Psoas muscle (tissue), 8 donors: Measurements from ENCODE around the gene ARID3C. TPM values are rescaled to one million over a fixed set of nuclear protein-coding genes. Genes with fewer than 3 reads are reported as not detected.

Source experiments
- ATAC-seq, 4 donors: fragments of 200-7000 bp; cut with Tn5 transposase; one replicate each; pipeline ENCODE4 v1.9.1; 2020; ENCODE audit warnings: moderate library complexity in 3 of 4, mild to moderate bottlenecking in 2 of 4
- DNase-seq, 2 donors: peaks; one replicate each; pipeline ENCODE4 v3.0.0-alpha.2; 2020
- H3K27ac ChIP-seq: fragments of 200-600 bp; one replicate; pipeline ENCODE4 v1.8.0; 2022
- H3K27me3 ChIP-seq, 3 donors: fragments of 200-600 bp in 1 of 3; one replicate each; pipeline versions ENCODE4 v1.6.1 to v1.8.0; 2013 to 2022; ENCODE audit warnings: low read length in 2 of 3, mild to moderate bottlenecking in 2 of 3, moderate library complexity in 1 of 3; ENCODE audit not compliant: insufficient read depth in 3 of 3
- H3K36me3 ChIP-seq, 2 donors: fragments of 200-600 bp in 1 of 2; one replicate each; pipeline versions ENCODE4 v1.6.1 to v1.8.0; 2013 to 2022; ENCODE audit warnings: low read depth in 1 of 2, mild to moderate bottlenecking in 1 of 2, moderate library complexity in 1 of 2; ENCODE audit not compliant: insufficient read depth in 1 of 2
- H3K4me1 ChIP-seq: fragments of 200-600 bp; one replicate; pipeline ENCODE4 v1.8.0; 2022
- H3K4me3 ChIP-seq: fragments of 200-600 bp; one replicate; pipeline ENCODE4 v1.8.0; 2022; ENCODE audit warnings: mild to moderate bottlenecking
- H3K9me3 ChIP-seq: fragments of 200-600 bp; one replicate; pipeline ENCODE4 v1.8.0; 2022
- WGBS, 3 donors: extraction: QIAGEN DNeasy Blood & Tissue Kit; methylation state at CpG; one replicate each; pipeline versions ENCODE4 v1.1.6 to v1.1.7; 2013; 5-methylcytosine and 5-hydroxymethylcytosine counted together
- intact Hi-C, 2 donors: fragments of 100-400 bp; cut with DNase I; formaldehyde crosslinking; loops; one replicate each; pipeline versions ENCODE4 v1.11.0 to v1.14.2; 2022
- polyA plus RNA-seq, 3 donors: library from polyadenylated mRNA; stranded (reverse); fragments of 200-250 nt; gene quantifications; one replicate each; pipeline ENCODE4 v1.2.3, GENCODE V29; 2013
- total RNA-seq, 4 donors: library from RNA; stranded (reverse); fragmentation: NEBNext Ultra II Directional in 2 of 4; extraction: Animal tissue kit (Norgen Biotek cat#: 25700) in 2 of 4; gene quantifications; one replicate each; pipeline versions ENCODE4 v1.2.1 to v1.2.4, GENCODE V29; 2021 to 2023
- TF ChIP-seq, protein P1 (sequence below): fragments of 200-600 bp; IDR thresholded peaks from one replicate; pipeline ENCODE4 v1.8.0; 2022; ENCODE audit warnings: antibody characterized with exemption
- donor health status: healthy with polysubstance abuse.
- donor health status: DM: no; HTN: no; CAD: no; lungs with moderate emphysema.
- donor health status: Bipolar disorder and iron deficiency.
- donor health status: healthy.
- donor health status: DM: yes; HTN: yes; CAD: no.
- donor health status: DM: no; HTN: no; CAD: no.
- donor health status: DM: no; HTN: no; CAD: no.
- donor health status: DM: yes; HTN: yes; CAD: no.

The ARID3C gene
- total and polyA plus RNA-seq, 7 donors = 0.16 TPM; not detected in 6

DNA sequence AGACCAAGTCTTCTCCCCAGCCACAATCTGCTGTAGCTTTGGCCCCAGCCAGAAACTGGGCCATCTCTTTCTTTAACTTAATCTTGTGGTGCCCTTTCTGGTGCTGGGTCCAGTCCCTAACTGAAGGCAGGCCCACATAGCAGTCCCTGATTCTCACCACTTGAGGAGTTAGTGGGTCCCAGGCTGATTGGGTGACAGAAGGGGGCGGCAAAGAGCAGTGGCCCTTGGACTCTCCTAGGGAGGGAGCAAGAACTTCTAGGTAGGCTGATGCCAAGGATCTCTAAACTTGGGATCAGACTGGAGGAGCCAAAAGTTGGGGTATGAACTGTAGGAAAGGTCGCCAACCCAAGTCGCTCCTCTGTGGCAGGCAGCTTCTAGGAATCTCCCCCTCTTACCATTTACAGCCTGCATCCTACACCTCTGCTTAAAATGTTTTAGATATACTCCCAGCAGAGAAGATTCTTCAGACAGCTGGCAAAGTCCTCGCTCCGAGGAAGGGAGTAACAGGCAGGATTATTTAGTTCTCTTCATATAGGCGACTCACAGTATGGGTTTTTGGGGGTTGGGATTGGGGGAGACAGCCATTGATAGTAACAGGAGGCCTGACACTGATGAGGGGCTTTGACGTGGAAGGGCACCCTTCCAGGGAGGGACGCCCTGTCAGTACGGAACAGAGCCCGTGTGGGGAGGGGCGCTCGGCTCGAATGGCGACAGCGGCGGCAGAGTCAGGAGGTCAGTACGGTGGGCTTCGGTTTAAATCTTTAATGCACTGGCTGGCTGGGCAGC, 35.6 kb upstream of the ARID3C start:
- Histone ChIP-seq H3K4me3 (peak overlapping the region; percentile 82), H3K27me3 (no peaks in the 10 kb centered on the region), H3K27ac (peak overlapping the region; percentile 94), H3K9me3 (no peaks in the 10 kb centered on the region), H3K36me3 (peaks cover 0 to 28% of the 10 kb centered on the region in 2 donors), H3K4me1 (peaks cover 8% of the 10 kb centered on the region)
- 13 to 22% (median 15%) methylated on average over 18 of the region's 18 CpGs for WGBS, 3 donors
- DNase-seq (peak; percentile 81 to 87), ATAC-seq (peak; percentile 56 to 71 (median 64))
- TF ChIP-seq, protein P1, sequence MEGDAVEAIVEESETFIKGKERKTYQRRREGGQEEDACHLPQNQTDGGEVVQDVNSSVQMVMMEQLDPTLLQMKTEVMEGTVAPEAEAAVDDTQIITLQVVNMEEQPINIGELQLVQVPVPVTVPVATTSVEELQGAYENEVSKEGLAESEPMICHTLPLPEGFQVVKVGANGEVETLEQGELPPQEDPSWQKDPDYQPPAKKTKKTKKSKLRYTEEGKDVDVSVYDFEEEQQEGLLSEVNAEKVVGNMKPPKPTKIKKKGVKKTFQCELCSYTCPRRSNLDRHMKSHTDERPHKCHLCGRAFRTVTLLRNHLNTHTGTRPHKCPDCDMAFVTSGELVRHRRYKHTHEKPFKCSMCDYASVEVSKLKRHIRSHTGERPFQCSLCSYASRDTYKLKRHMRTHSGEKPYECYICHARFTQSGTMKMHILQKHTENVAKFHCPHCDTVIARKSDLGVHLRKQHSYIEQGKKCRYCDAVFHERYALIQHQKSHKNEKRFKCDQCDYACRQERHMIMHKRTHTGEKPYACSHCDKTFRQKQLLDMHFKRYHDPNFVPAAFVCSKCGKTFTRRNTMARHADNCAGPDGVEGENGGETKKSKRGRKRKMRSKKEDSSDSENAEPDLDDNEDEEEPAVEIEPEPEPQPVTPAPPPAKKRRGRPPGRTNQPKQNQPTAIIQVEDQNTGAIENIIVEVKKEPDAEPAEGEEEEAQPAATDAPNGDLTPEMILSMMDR = peak; percentile 67
- intact Hi-C loops = no loop called here

DNA sequence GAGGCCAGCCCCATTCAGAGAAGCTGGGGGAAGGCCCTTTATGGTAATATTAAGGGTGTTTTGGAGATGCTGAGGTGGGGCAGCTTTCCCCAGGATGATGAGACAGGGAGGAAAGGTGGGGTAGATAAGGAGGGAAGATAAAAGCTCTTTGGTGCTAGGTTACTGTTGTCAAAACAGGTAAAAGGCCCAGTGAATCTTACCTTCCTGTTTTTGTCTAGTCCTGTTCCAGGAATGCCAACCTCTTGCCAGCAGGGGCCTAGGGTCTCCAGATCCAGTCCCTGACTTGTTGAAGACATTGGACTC, 34.4 kb upstream of the ARID3C start:
- Histone ChIP-seq H3K4me1 (peaks cover 8% of the 10 kb centered on the region), H3K36me3 (peaks cover 0 to 23% of the 10 kb centered on the region in 2 donors), H3K27me3 (no peaks in the 10 kb centered on the region), H3K9me3 (no peaks in the 10 kb centered on the region), H3K4me3 (no peak overlapping the region), H3K27ac (no peak overlapping the region)
- ATAC-seq (no peak), DNase-seq (no peak)
- intact Hi-C loops = loop anchor here in 1 of 2 donors (2.0 kb wide), 1 partner anchor 40 kb away; no protein-coding TSS in a partner anchor
- TF ChIP-seq, protein P1 = no peak

DNA sequence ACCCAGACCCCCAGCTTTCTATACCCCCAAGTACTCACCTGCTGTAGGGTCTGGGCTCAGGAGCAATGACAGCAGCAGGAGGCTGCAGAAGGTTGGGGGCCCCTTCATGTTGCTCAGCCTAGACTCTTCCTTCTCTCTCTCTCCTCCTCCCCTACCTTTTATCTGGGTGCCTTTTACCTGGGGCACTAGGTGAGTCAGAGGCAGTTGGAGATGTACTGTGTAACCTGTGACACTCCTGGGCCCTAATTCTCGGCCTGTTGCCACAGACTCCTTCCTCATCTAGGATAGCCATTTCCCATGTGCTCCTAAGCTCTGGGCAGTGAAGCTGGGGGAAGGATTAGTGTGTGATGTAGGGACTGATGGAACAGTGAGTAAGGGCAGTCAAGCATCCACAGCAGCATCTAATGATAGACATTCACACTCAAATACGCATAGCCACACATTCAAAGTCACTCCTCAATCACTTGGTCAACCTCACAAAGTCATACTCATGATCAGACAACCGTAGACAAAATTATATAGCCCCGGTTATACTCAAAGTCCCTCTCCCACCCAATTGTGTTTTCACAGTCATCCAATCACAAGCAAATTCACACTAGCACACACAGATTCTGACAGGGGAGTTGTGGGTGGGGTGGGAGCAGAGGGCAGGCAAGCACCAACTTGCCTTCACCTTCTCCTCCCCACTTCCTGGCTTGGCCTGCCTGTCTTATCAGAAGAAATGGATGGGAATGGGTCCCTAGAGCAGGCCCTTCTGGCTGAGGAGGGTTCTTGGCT, 33.8 kb upstream of the ARID3C start, which contains the start of gene CCL27:
TSS of gene CCL27 (minus strand) at position 132 of the 777 bp plus-strand sequence. CDS start at position 108, 24 bp downstream.
- 80 to 88% (median 88%) methylated on average over 4 of the region's 4 CpGs for WGBS, 3 donors
- intact Hi-C loops = loop anchor here in 1 of 2 donors (2.0 kb wide), 1 partner anchor 40 kb away; no protein-coding TSS in a partner anchor

DNA sequence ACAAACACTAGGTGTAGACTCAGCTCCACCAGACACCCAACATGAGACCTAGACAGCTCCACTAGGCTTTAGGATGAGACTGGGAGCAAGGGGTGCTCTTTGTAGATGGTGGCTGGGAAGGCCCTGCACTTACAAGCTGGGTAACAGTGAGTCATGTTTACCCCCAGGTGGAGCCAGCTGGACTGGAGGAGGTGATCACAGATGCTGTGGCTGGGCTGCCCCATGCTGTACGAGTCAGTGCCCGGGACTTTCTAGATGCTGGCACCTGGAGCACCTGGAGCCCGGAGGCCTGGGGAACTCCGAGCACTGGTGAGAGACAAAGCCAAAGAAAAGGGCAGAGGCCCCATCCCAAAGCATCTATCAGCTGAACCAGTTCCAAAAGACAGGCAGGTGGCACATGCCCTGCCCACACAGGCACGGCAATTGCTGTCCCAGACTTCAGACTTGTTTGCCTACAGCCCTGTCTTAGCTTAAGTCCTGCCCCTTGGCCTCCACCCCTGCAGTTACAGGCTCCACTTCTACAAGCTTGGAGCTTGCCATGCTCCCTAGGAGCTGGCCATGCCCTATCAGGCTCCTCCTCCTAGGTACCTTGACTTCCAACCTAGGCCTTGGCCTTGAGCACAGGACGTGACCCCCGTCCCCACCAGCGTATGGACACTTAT, 30.9 kb upstream of the ARID3C start:
- 87 to 92% (median 90%) methylated on average over 8 of the region's 8 CpGs for WGBS, 3 donors
- TF ChIP-seq, protein P1 = no peak
- ATAC-seq = no peak
- intact Hi-C loops = no loop called here
- Histone ChIP-seq H3K4me1 (peaks cover 9% of the 10 kb centered on the region), H3K36me3 (peaks cover 0 to 18% of the 10 kb centered on the region in 2 donors), H3K27ac (no peak overlapping the region), H3K4me3 (no peak overlapping the region), H3K27me3 (no peaks in the 10 kb centered on the region), H3K9me3 (no peaks in the 10 kb centered on the region)
- DNase-seq = no peak

More for the DNA sequence above, 33.8 kb upstream of the ARID3C start, which contains the start of gene CCL27:
- H3K4me1 ChIP-seq = peaks cover 8% of the 10 kb centered on the region
- H3K36me3 ChIP-seq = peaks cover 0 to 18% of the 10 kb centered on the region in 2 donors
- no peaks in the 10 kb centered on the region for H3K9me3 ChIP-seq
- no peak within 1 kb of the TSS for H3K4me3 ChIP-seq
- DNase-seq (no peak), ATAC-seq (no peak)
- no peaks in the 10 kb centered on the region for H3K27me3 ChIP-seq
- H3K27ac ChIP-seq = no peak within 1 kb of the TSS
- TF ChIP-seq, protein P1 = no peak
